Measurements from ENCODE around the gene MGRN1. TPM values are rescaled to one million over a fixed set of nuclear protein-coding genes. Genes with fewer than 3 reads are reported as not detected.

Gene MGRN1
- total and polyA plus RNA-seq, 2 donors from 2014 or later, result 19.7 to 90.8 TPM

DNA sequence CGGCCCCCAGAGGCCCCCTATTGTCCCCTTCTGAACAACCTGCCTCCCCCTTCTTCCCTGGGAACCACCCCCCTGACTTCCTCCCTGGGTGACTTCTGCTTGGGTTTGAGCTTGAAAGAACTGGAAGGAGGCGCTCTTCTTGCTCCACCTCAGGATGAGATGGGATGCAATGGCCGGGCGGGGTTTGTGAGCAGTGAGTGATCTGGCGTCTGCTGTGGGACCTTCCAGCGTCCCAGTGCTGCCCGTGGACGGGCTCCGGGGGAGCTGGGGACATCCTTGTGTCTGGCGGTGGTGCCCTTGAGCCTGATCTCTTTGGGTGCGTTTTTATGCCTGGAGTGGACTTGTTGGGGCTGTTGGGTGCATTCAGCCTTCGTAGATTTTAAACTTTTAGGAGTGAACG is 11.6 kb downstream of the MGRN1 start:
- intact Hi-C loops (cut with DNase I), result no loop called here
- H3K4me1 ChIP-seq (ENCODE audit: control insufficient read depth in 2 of 3, insufficient read depth in 2 of 3, low read depth in 1 of 3, low read length in 3 of 3), result no peaks in the 10 kb centered on the region
- TF ChIP-seq, protein P1, sequence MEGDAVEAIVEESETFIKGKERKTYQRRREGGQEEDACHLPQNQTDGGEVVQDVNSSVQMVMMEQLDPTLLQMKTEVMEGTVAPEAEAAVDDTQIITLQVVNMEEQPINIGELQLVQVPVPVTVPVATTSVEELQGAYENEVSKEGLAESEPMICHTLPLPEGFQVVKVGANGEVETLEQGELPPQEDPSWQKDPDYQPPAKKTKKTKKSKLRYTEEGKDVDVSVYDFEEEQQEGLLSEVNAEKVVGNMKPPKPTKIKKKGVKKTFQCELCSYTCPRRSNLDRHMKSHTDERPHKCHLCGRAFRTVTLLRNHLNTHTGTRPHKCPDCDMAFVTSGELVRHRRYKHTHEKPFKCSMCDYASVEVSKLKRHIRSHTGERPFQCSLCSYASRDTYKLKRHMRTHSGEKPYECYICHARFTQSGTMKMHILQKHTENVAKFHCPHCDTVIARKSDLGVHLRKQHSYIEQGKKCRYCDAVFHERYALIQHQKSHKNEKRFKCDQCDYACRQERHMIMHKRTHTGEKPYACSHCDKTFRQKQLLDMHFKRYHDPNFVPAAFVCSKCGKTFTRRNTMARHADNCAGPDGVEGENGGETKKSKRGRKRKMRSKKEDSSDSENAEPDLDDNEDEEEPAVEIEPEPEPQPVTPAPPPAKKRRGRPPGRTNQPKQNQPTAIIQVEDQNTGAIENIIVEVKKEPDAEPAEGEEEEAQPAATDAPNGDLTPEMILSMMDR (IDR thresholded peaks at IDR 0.05; ENCODE audit: borderline replicate concordance, extremely low read depth, insufficient read depth), result no peak
- H3K27me3 ChIP-seq (ENCODE audit: control insufficient read depth, insufficient read depth, low read length), result no peaks in the 10 kb centered on the region
- H3K4me3 ChIP-seq (ENCODE audit: low read length in 3 of 3), result no peak overlapping the region
- H3K27ac ChIP-seq (ENCODE audit: low read depth in 2 of 2, low read length in 2 of 2), result no peak overlapping the region
- FAIRE-seq (no peak), DNase-seq (no peak)
- peaks cover 0 to 3% (median 0%) of the 10 kb centered on the region in 3 donors for H3K36me3 ChIP-seq (ENCODE audit: control insufficient read depth in 2 of 3, insufficient read depth in 3 of 3, low read length in 3 of 3)
- H3K9ac ChIP-seq (ENCODE audit: low read length in 3 of 3), result no peak overlapping the region
- H3K9me3 ChIP-seq (ENCODE audit: control insufficient read depth in 2 of 3, insufficient read depth in 1 of 3, low read length in 3 of 3), result peaks cover 0 to 2% (median 0%) of the 10 kb centered on the region in 3 donors

DNA sequence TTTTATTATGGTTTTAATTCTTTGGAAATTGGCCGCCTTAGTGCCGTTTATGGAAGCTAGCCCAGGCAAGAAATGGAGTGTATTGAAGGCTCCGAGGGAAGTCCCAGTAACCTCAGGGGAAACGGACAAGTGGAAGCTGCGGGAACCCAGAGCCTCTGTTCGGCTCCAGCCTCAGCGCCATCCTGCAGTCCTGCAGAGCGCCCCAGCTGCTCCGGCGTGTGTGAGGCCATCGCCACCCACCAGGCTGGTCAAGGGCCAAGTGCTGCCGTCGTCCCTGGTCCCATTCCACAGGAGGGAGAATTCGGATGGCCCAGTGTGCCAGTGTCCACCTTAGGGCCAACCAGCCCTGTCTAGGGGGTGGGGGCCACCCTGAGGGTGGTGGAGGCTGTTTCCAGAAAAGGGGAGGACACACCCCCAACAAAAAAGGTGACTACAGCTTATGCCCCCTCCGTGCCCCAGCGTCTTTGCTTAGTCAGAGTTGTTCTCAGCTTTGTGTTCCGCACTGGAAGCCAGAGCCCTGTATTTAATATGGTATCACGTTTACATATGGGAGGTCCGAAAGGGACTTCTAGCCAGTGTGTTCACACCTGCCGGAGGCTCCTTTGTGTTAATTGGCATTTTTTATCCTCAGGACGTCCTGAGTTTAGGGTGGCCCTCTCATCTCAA is 13.0 kb downstream of the MGRN1 start:
- Histone ChIP-seq H3K9ac (ENCODE audit: low read length in 3 of 3) (no peak overlapping the region), H3K27ac (ENCODE audit: low read depth in 2 of 2, low read length in 2 of 2) (no peak overlapping the region)
- DNase-seq, result no peak

GRCh38 chr16:4639899-4640509 is 15.4 kb downstream of the MGRN1 start:
- Histone ChIP-seq H3K9ac (ENCODE audit: low read length in 3 of 3) (no peak overlapping the region), H3K4me3 (ENCODE audit: low read length in 3 of 3) (no peak overlapping the region), H3K36me3 (ENCODE audit: control insufficient read depth in 2 of 3, insufficient read depth in 3 of 3, low read length in 3 of 3) (no peaks in the 10 kb centered on the region), H3K27ac (ENCODE audit: low read depth in 2 of 2, low read length in 2 of 2) (no peak overlapping the region), H3K4me1 (ENCODE audit: control insufficient read depth in 2 of 3, insufficient read depth in 2 of 3, low read depth in 1 of 3, low read length in 3 of 3) (no peaks in the 10 kb centered on the region), H3K9me3 (ENCODE audit: control insufficient read depth in 2 of 3, insufficient read depth in 1 of 3, low read length in 3 of 3) (no peaks in the 10 kb centered on the region), H3K27me3 (ENCODE audit: control insufficient read depth, insufficient read depth, low read length) (no peaks in the 10 kb centered on the region)
- TF ChIP-seq, protein P1 (IDR thresholded peaks at IDR 0.05; ENCODE audit: borderline replicate concordance, extremely low read depth, insufficient read depth), result no peak
- no peak for FAIRE-seq
- intact Hi-C loops (cut with DNase I), result no loop called here
- DNase-seq, result no peak

More for the DNA sequence above, 13.0 kb downstream of the MGRN1 start:
- H3K27me3 ChIP-seq (ENCODE audit: control insufficient read depth, insufficient read depth, low read length), result no peaks in the 10 kb centered on the region
- H3K4me1 ChIP-seq (ENCODE audit: control insufficient read depth in 2 of 3, insufficient read depth in 2 of 3, low read depth in 1 of 3, low read length in 3 of 3), result no peaks in the 10 kb centered on the region
- no peaks in the 10 kb centered on the region for H3K9me3 ChIP-seq (ENCODE audit: control insufficient read depth in 2 of 3, insufficient read depth in 1 of 3, low read length in 3 of 3)
- intact Hi-C loops (cut with DNase I), result no loop called here
- H3K36me3 ChIP-seq (ENCODE audit: control insufficient read depth in 2 of 3, insufficient read depth in 3 of 3, low read length in 3 of 3), result peaks cover 0 to 3% (median 0%) of the 10 kb centered on the region in 3 donors
- H3K4me3 ChIP-seq (ENCODE audit: low read length in 3 of 3), result no peak overlapping the region
- no peak for FAIRE-seq
- TF ChIP-seq, protein P1 (IDR thresholded peaks at IDR 0.05; ENCODE audit: borderline replicate concordance, extremely low read depth, insufficient read depth), result no peak

Data from kidney (tissue), 14 donors.